K562 (cell line): ENCODE data around the gene REEP6. TPM values are rescaled to one million over a fixed set of nuclear protein-coding genes. Genes with fewer than 3 reads are reported as not detected.
"Not testable (repeated sequence)": the region's sequence is repeated elsewhere in the genome, so short reads cannot be mapped to it uniquely, and the experiment has no call there.

ENCODE experiments used
- ATAC-seq: fragments of 200-7000 bp; cut with Tn5 transposase; 3 replicates; pipeline ENCODE4 v1.9.1; 2020; ENCODE audit warnings: moderate library complexity
- BruUV-seq: library from RNA; stranded (reverse); fragments of 400-500 nt; replicated peaks from 2 replicates; lab custom pipeline; 2021; lab: Mats Ljungman, UMichigan
- CTCF ChIA-PET: fragments of 300-600 bp; formaldehyde crosslinking; extraction: SDS; loops from one replicate; lab custom pipeline; 2021; ENCODE audit warnings: low intra/inter-chr PET ratio; lab: Yijun Ruan, JAX
- POLR2A ChIA-PET: fragments of 300-600, 350-650 bp; sonication (Branson Sonifier 250); formaldehyde crosslinking; extraction: SDS; loops from one replicate; lab custom pipeline; 2021; ENCODE audit warnings: antibody characterized with exemption, inconsistent platforms; lab: Yijun Ruan, JAX
- DNase-seq, 4 experiments: peaks; one replicate each; pipeline versions ENCODE4 v3.0.0 to v3.0.0-alpha.2; 2011 to 2018; ENCODE audit warnings: low spot score in 3 of 4, mixed read lengths in 3 of 4; ENCODE audit errors: extremely low read depth in 1 of 4
- FAIRE-seq: peaks from 2 replicates; lab custom pipeline; 2011; peaks lifted over from hg19 to GRCh38; lab: Jason Lieb, UNC
- H2AFZ ChIP-seq: 2 replicates; pipeline ENCODE4 v1.6.0; 2011; ENCODE audit warnings: low read depth, low read length, control low read depth, inconsistent platforms
- H3K27ac ChIP-seq: fragments of 200-600 bp; 3 replicates; pipeline ENCODE4 v1.8.0; 2011; ENCODE audit warnings: low read depth, mild to moderate bottlenecking, control low read depth, inconsistent platforms, low read length, moderate library complexity, mixed read lengths; ENCODE audit errors: extremely low read depth
- H3K27me3 ChIP-seq, 2 experiments: fragments of 300-600 bp in 1 of 2; 2 replicates in 1 of 2; 3 replicates in 1 of 2; pipeline versions ENCODE4 v1.6.0 to v1.8.0; 2011; ENCODE audit warnings: inconsistent platforms in 2 of 2, low read length in 2 of 2, mild to moderate bottlenecking in 1 of 2, mixed read lengths in 1 of 2, moderate library complexity in 1 of 2; ENCODE audit not compliant: control insufficient read depth in 2 of 2, insufficient read depth in 2 of 2
- H3K36me3 ChIP-seq: fragments of 300-600 bp; 3 replicates; pipeline ENCODE4 v1.8.0; 2011; ENCODE audit warnings: mild to moderate bottlenecking, low read length, inconsistent platforms; ENCODE audit not compliant: control insufficient read depth, insufficient read depth
- H3K4me1 ChIP-seq, 2 experiments: fragments of 200-600 bp in 1 of 2; replicated peaks in 1 of 2; 2 replicates in 1 of 2; 3 replicates in 1 of 2; pipeline versions ENCODE4 v1.5.1 to v1.8.0; 2011; ENCODE audit warnings: inconsistent platforms in 2 of 2, low read length in 2 of 2, mild to moderate bottlenecking in 1 of 2, mixed read lengths in 1 of 2, moderate library complexity in 1 of 2; ENCODE audit not compliant: control insufficient read depth in 2 of 2, insufficient read depth in 2 of 2
- H3K4me2 ChIP-seq: 2 replicates; pipeline ENCODE4 v1.6.1; 2011; ENCODE audit warnings: low read length, control low read depth, inconsistent platforms, mixed read lengths; ENCODE audit not compliant: insufficient read depth
- H3K4me3 ChIP-seq: fragments of 200-600 bp; sonication (generic), shearing (Covaris generic); 2 replicates; pipeline ENCODE4 v1.5.1; 2016; ENCODE audit warnings: control low read depth, inconsistent platforms
- H3K79me2 ChIP-seq: fragments of 200-600 bp; 3 replicates; pipeline ENCODE4 v1.8.0; 2011; ENCODE audit warnings: low read length, inconsistent platforms; ENCODE audit not compliant: control insufficient read depth, insufficient read depth
- H3K9ac ChIP-seq, 2 experiments: 2 replicates each; pipeline versions ENCODE4 v1.6.0 to v1.6.1; 2011; ENCODE audit warnings: low read depth in 2 of 2, low read length in 2 of 2, control low read depth in 1 of 2, inconsistent platforms in 1 of 2, mild to moderate bottlenecking in 1 of 2, mixed read lengths in 1 of 2; ENCODE audit not compliant: insufficient read depth in 1 of 2
- H3K9me1 ChIP-seq: one replicate; pipeline ENCODE4 v1.6.0; 2011; ENCODE audit warnings: inconsistent platforms, mild to moderate bottlenecking, low read length, moderate library complexity; ENCODE audit not compliant: control insufficient read depth, insufficient read depth
- H3K9me3 ChIP-seq: replicated peaks from 2 replicates; pipeline ENCODE4 v1.5.1; 2011; ENCODE audit warnings: low read depth, low read length, inconsistent platforms; ENCODE audit not compliant: control insufficient read depth, insufficient read depth
- H4K20me1 ChIP-seq: replicated peaks from 2 replicates; pipeline ENCODE4 v1.6.1; 2011; ENCODE audit warnings: low read length, inconsistent platforms, mixed read lengths; ENCODE audit not compliant: control insufficient read depth, insufficient read depth
- BACH1 ChIP-seq: fragments of 200-800 bp; sonication (Bioruptor generic); IDR thresholded peaks from 2 replicates; pipeline ENCODE4 v1.6.1; 2016; ENCODE audit warnings: missing genetic modification characterization, missing compliant biosample characterization
- ETV1 ChIP-seq: fragments of 450-650 bp; conservative IDR thresholded peaks from 2 replicates; pipeline ENCODE4 v1.6.1; 2016; ENCODE audit warnings: missing genetic modification characterization, control low read depth, low read depth, missing compliant biosample characterization
- POLR3A ChIP-seq: IDR thresholded peaks from 2 replicates; pipeline ENCODE4 v1.6.1; 2011; ENCODE audit warnings: borderline replicate concordance, mild to moderate bottlenecking, moderate library complexity; ENCODE audit not compliant: insufficient read length, insufficient read depth; ENCODE audit errors: extremely low read depth
- RBFOX2 ChIP-seq: fragments of 200-400 bp; formaldehyde crosslinking; IDR thresholded peaks from 2 replicates; pipeline ENCODE4 v1.6.1; 2017; ENCODE audit warnings: low read depth, mild to moderate bottlenecking, low read length, moderate library complexity
- TAF7 ChIP-seq: fragments of 450-650 bp; IDR thresholded peaks from 2 replicates; pipeline ENCODE4 v1.6.1; 2016; ENCODE audit warnings: missing genetic modification characterization, missing compliant biosample characterization
- ZNF140 ChIP-seq: fragments of 250-450 bp; sonication (Bioruptor Pico); IDR thresholded peaks from 2 replicates; pipeline ENCODE4 v1.8.0; 2021; ENCODE audit warnings: moderate library complexity, mild to moderate bottlenecking, inconsistent platforms
- ZNF24 ChIP-seq: fragments of 450-650 bp; IDR thresholded peaks from 2 replicates; pipeline ENCODE4 v1.6.1; 2016
- WGBS: fragments of 100-300 bp; shearing (Covaris generic); methylation state at CpG from one replicate; pipeline ENCODE4 v1.1.6; 2016; ENCODE audit warnings: low coverage, mixed read lengths; ENCODE audit not compliant: insufficient coverage; ENCODE audit errors: missing lambda C conversion rate; 5-methylcytosine and 5-hydroxymethylcytosine counted together
- in situ Hi-C: fragments of 300-500 bp; cut with MboI; formaldehyde crosslinking; loops from 4 replicates; pipeline ENCODE4 v1.15.0; 2018; ENCODE audit warnings: inconsistent platforms, mixed read lengths
- intact Hi-C: fragments of 100-400 bp; cut with micrococcal nuclease; formaldehyde crosslinking; loops from 2 replicates; pipeline ENCODE4 v1.14.2; 2022
- polyA plus RNA-seq, 8 experiments: library from polyadenylated mRNA; depleted of rRNA in 4 of 8; stranded (reverse) in 5 of 8; unstranded in 3 of 8; fragments of >200 nt; fragmentation: Nextera tagmentation in 2 of 8; fragmentation: Illumina TruSeq in 1 of 8; extraction: Ambion mirVana in 2 of 8; extraction: Trizol in 1 of 8; gene quantifications; 2 replicates each; pipeline versions ENCODE4 v1.2.1 to v1.2.3, GENCODE V29; 2011 to 2014; ENCODE audit warnings: inconsistent platforms in 1 of 8, missing spikeins in 1 of 8
- total RNA-seq, 7 experiments: library from RNA; depleted of rRNA in 6 of 7; stranded (reverse); fragments of >200 nt in 6 of 7; fragmentation: Illumina TruSeq in 2 of 7; extraction: Trizol in 2 of 7; gene quantifications; 2 replicates each; pipeline versions ENCODE4 v1.2.1 to v1.2.3, GENCODE V29; 2011 to 2021; ENCODE audit warnings: low replicate concordance in 1 of 7
- TF ChIP-seq, protein P1 (sequence below): fragments of 250-450 bp; sonication (Bioruptor Pico); IDR thresholded peaks from 2 replicates; pipeline ENCODE4 v1.8.0; 2022; ENCODE audit warnings: moderate library complexity, mild to moderate bottlenecking, inconsistent platforms
- TF ChIP-seq, protein P2 (sequence below): fragments of 250-450 bp; sonication (Bioruptor Pico); IDR thresholded peaks from 2 replicates; pipeline ENCODE4 v1.5.0; 2021

REEP6 gene
- total and polyA plus RNA-seq, 9 of the 15 experiments (the other 6 are each of a cell fraction or from before 2014, with no cell fraction given) = 1.2 to 64.2 (median 12.7) TPM

DNA sequence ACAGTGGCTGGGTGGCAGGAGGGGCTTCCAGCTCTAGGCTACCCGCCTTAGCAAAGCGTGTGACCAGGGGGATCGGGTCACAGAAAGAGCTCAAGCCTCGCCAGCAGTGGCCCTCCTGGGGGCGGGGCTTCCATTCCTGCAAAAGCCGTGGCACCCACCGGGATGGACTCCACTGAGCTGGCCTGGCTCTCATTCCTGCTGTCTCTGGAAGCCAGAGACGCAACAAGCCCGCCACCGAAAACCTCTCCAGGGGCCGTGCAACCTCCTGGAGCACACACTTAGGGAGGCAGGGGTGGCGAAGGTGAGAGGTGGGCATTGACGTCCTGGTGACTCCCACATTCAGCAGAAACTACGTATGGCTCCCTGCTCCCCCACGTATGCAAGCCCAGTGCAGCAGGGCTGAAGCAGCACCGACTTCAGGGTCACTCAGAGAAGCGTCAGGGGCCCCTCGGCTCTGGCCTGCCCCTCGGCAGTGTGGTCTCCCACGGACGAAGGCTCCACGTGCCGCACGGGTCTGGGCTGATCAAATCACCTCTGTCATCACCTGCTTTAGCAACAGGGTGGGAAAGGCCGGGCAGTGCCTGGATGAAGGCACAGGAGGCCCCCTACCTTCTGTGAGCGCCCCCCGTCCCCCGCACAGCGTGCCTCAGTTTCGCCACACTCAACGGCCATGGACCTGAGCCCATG, 15.1 kb upstream of the REEP6 start (continued):
- TF ChIP-seq TAF7 (tag) (no peak), ZNF140 (CRISPR knock-in tag) (no peak), RBFOX2 (peak; percentile 51), POLR3A (no peak), ETV1 (tag) (no peak), BACH1 (tag) (no peak)
- TF ChIP-seq, protein P1, sequence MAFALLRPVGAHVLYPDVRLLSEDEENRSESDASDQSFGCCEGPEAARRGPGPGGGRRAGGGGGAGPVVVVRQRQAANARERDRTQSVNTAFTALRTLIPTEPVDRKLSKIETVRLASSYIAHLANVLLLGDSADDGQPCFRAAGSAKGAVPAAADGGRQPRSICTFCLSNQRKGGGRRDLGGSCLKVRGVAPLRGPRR = no peak
- TF ChIP-seq, protein P2, sequence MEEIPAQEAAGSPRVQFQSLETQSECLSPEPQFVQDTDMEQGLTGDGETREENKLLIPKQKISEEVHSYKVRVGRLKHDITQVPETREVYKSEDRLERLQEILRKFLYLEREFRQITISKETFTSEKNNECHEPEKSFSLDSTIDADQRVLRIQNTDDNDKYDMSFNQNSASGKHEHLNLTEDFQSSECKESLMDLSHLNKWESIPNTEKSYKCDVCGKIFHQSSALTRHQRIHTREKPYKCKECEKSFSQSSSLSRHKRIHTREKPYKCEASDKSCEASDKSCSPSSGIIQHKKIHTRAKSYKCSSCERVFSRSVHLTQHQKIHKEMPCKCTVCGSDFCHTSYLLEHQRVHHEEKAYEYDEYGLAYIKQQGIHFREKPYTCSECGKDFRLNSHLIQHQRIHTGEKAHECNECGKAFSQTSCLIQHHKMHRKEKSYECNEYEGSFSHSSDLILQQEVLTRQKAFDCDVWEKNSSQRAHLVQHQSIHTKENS (CRISPR knock-in tag) = no peak

DNA sequence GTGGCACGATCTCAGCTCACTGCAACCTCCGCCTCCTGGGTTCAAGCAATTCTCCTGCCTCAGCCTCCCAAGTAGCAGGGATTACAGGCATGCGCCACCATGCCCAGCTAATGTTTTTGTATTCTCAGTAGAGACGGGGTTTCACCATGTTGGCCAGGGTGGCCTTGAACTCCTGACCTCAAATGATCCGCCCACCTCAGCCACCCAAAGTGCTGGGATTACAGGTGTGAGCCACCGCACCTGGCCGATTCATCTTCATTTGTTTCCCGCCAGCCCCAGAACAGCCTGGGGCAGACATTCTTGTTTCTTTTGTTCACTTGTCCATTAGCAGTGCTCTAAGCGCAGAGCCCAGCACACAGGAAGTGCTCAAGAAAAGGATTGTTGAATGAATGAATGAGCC, 13.9 kb upstream of the REEP6 start:
- in situ Hi-C loops, H2AFZ ChIP-seq, H4K20me1 ChIP-seq, intact Hi-C loops, CTCF ChIA-PET, H3K4me2 ChIP-seq, H3K9me3 ChIP-seq, DNase-seq, FAIRE-seq, H3K9me1 ChIP-seq, H3K4me3 ChIP-seq, BruUV-seq, H3K27me3 ChIP-seq, ATAC-seq: not testable (repeated sequence)
- POLR2A ChIA-PET = interaction anchor here (0.8 kb wide), 1 partner anchor 10 kb away, joined by 4 read pairs; no protein-coding TSS in a partner anchor
- WGBS = 95% methylated on average over 6 of the region's 9 CpGs
- H3K4me1 ChIP-seq = peaks cover 5 to 83% of the 10 kb centered on the region in 2 experiments; a peak in 4 of 5 replicates
- peaks cover 33% of the 10 kb centered on the region; the same call in 2 of the 3 replicates for H3K36me3 ChIP-seq
- peaks cover 44% of the 10 kb centered on the region for H3K79me2 ChIP-seq
- TF ChIP-seq ZNF24 = 0 out of 2 replicates have a peak, but pooled peaks have one; percentile 36
- peak overlapping the region in 1 of 2 experiments; percentile 24; a peak in 2 of 4 replicates for H3K9ac ChIP-seq
- 0 out of 3 replicates have a peak overlapping the region, but pooled peaks have one; percentile 28 for H3K27ac ChIP-seq
